ENCODE results near the gene FAM171A2. TPM values are rescaled to one million over a fixed set of nuclear protein-coding genes. Genes with fewer than 3 reads are reported as not detected.

The FAM171A2 gene
- total and polyA plus RNA-seq, 10 of the 15 experiments (the other 5 are each of a cell fraction or from before 2014, with no cell fraction given) = 0.08 to 1.7 (median 0.27) TPM; not detected in 2

DNA sequence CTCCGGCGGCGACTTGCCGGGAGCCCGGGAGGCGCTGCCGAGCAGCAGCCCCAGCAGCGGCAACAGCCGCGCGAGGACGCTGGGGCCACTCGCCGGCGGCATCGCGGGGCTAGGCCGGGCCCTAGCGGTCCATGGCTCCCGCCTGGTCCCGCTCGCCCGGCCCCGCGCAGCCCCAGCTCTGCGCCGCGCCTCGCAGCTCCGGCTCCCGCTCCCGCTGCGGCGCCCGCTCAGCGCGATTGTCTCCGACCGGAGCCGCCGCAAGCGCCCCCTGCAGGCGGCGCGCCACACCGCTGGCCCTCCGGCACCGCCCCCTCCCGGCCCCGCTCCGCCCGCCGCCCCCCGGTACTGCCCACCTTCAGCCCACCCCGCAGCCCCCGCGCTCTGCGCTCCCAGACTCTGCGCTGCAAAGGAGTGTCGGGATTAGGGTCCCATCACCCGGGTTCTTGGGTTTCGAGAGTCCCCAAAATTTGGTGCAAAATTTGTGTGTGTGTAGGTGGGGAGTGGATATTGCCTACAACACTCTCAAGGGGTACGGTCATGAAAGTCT lies at the start of gene FAM171A2 (continued):
- TF ChIP-seq, protein P1, sequence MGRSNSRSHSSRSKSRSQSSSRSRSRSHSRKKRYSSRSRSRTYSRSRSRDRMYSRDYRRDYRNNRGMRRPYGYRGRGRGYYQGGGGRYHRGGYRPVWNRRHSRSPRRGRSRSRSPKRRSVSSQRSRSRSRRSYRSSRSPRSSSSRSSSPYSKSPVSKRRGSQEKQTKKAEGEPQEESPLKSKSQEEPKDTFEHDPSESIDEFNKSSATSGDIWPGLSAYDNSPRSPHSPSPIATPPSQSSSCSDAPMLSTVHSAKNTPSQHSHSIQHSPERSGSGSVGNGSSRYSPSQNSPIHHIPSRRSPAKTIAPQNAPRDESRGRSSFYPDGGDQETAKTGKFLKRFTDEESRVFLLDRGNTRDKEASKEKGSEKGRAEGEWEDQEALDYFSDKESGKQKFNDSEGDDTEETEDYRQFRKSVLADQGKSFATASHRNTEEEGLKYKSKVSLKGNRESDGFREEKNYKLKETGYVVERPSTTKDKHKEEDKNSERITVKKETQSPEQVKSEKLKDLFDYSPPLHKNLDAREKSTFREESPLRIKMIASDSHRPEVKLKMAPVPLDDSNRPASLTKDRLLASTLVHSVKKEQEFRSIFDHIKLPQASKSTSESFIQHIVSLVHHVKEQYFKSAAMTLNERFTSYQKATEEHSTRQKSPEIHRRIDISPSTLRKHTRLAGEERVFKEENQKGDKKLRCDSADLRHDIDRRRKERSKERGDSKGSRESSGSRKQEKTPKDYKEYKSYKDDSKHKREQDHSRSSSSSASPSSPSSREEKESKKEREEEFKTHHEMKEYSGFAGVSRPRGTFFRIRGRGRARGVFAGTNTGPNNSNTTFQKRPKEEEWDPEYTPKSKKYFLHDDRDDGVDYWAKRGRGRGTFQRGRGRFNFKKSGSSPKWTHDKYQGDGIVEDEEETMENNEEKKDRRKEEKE (IDR thresholded peaks at IDR 0.05) = peak; percentile 49; the same call in 1 of the 2 replicates
- TF ChIP-seq NFIC (IDR thresholded peaks at IDR 0.05; ENCODE audit: low read depth, low read length) (no peak), NFYB (IDR thresholded peaks at IDR 0.05; ENCODE audit: insufficient read depth, low read depth, low read length) (no peak), CREB1 (IDR thresholded peaks at IDR 0.05; ENCODE audit: low read depth) (no peak), PAX8 (IDR thresholded peaks at IDR 0.05) (no peak), SIN3A (IDR thresholded peaks at IDR 0.05; ENCODE audit: low read depth, low read length) (no peak), POLR2AphosphoS5 (IDR thresholded peaks at IDR 0.05; ENCODE audit: low read length) (no peak), FOXM1 (IDR thresholded peaks at IDR 0.05; ENCODE audit: low read depth, low read length) (no peak), SRF (IDR thresholded peaks at IDR 0.05; ENCODE audit: low read depth in 2 of 2, low read length in 2 of 2) (no peak), TAF1 (IDR thresholded peaks at IDR 0.05; ENCODE audit: borderline replicate concordance, low read depth, low read length) (no peak), NR2C1 (IDR thresholded peaks at IDR 0.05) (no peak), E2F8 (IDR thresholded peaks at IDR 0.05; ENCODE audit: low read depth, partially characterized antibody) (no peak), RFX5 (IDR thresholded peaks at IDR 0.05; ENCODE audit: low read depth, low read length) (no peak)
- TF ChIP-seq, protein P2, sequence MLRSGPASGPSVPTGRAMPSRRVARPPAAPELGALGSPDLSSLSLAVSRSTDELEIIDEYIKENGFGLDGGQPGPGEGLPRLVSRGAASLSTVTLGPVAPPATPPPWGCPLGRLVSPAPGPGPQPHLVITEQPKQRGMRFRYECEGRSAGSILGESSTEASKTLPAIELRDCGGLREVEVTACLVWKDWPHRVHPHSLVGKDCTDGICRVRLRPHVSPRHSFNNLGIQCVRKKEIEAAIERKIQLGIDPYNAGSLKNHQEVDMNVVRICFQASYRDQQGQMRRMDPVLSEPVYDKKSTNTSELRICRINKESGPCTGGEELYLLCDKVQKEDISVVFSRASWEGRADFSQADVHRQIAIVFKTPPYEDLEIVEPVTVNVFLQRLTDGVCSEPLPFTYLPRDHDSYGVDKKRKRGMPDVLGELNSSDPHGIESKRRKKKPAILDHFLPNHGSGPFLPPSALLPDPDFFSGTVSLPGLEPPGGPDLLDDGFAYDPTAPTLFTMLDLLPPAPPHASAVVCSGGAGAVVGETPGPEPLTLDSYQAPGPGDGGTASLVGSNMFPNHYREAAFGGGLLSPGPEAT (IDR thresholded peaks at IDR 0.05; ENCODE audit: low read depth) = no peak
- TF ChIP-seq, protein P3, sequence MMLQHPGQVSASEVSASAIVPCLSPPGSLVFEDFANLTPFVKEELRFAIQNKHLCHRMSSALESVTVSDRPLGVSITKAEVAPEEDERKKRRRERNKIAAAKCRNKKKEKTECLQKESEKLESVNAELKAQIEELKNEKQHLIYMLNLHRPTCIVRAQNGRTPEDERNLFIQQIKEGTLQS (IDR thresholded peaks at IDR 0.05; ENCODE audit: borderline replicate concordance, extremely low read depth, low read depth, low read length) = no peak
- TF ChIP-seq, protein P4, sequence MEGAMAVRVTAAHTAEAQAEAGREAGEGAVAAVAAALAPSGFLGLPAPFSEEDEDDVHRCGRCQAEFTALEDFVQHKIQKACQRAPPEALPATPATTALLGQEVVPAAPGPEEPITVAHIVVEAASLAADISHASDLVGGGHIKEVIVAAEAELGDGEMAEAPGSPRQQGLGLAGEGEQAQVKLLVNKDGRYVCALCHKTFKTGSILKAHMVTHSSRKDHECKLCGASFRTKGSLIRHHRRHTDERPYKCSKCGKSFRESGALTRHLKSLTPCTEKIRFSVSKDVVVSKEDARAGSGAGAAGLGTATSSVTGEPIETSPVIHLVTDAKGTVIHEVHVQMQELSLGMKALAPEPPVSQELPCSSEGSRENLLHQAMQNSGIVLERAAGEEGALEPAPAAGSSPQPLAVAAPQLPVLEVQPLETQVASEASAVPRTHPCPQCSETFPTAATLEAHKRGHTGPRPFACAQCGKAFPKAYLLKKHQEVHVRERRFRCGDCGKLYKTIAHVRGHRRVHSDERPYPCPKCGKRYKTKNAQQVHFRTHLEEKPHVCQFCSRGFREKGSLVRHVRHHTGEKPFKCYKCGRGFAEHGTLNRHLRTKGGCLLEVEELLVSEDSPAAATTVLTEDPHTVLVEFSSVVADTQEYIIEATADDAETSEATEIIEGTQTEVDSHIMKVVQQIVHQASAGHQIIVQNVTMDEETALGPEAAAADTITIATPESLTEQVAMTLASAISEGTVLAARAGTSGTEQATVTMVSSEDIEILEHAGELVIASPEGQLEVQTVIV (IDR thresholded peaks at IDR 0.05; ENCODE audit: borderline replicate concordance, partially characterized antibody) = no peak
- TF ChIP-seq, protein P5, sequence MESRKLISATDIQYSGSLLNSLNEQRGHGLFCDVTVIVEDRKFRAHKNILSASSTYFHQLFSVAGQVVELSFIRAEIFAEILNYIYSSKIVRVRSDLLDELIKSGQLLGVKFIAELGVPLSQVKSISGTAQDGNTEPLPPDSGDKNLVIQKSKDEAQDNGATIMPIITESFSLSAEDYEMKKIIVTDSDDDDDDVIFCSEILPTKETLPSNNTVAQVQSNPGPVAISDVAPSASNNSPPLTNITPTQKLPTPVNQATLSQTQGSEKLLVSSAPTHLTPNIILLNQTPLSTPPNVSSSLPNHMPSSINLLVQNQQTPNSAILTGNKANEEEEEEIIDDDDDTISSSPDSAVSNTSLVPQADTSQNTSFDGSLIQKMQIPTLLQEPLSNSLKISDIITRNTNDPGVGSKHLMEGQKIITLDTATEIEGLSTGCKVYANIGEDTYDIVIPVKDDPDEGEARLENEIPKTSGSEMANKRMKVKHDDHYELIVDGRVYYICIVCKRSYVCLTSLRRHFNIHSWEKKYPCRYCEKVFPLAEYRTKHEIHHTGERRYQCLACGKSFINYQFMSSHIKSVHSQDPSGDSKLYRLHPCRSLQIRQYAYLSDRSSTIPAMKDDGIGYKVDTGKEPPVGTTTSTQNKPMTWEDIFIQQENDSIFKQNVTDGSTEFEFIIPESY (IDR thresholded peaks at IDR 0.05) = no peak
